Measurements from ENCODE around the gene TBPL2.

TBPL2 gene

DNA sequence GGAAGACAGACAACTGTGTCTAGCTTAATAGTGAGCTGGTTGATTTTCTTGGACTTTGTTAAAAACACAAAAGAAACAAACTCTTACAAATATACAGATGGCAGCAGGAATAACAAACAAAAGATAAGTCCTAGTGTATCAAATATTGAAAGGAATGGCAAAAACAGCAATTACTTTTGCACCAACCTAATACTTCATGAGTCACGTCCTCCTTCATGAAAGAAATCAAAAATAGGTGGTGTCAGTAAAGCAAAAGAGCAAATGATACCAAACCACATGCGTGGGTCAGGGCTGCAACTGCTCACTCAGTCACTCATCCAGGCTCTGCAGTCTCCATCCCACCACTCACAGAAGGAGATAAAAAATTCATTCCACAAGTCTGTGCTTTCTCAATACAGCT lies 40.6 kb downstream of the TBPL2 start:
- no peak overlapping the region for H3K27ac ChIP-seq (replicated peaks)
- DNase-seq (ENCODE audit: low read depth in 1 of 2, low spot score in 1 of 2), result no peak

GRCh38 chr14:55399183-55399582 lies 41.2 kb downstream of the TBPL2 start:
- no peak for TF ChIP-seq SPI1 (IDR thresholded peaks at IDR 0.05; ENCODE audit: borderline replicate concordance, low read depth)
- TF ChIP-seq, protein P1, sequence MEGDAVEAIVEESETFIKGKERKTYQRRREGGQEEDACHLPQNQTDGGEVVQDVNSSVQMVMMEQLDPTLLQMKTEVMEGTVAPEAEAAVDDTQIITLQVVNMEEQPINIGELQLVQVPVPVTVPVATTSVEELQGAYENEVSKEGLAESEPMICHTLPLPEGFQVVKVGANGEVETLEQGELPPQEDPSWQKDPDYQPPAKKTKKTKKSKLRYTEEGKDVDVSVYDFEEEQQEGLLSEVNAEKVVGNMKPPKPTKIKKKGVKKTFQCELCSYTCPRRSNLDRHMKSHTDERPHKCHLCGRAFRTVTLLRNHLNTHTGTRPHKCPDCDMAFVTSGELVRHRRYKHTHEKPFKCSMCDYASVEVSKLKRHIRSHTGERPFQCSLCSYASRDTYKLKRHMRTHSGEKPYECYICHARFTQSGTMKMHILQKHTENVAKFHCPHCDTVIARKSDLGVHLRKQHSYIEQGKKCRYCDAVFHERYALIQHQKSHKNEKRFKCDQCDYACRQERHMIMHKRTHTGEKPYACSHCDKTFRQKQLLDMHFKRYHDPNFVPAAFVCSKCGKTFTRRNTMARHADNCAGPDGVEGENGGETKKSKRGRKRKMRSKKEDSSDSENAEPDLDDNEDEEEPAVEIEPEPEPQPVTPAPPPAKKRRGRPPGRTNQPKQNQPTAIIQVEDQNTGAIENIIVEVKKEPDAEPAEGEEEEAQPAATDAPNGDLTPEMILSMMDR (IDR thresholded peaks at IDR 0.05; ENCODE audit: insufficient read depth, low read length), result no peak
- no peak for TF ChIP-seq GABPA (IDR thresholded peaks at IDR 0.05; ENCODE audit: low read depth)
- no peak for TF ChIP-seq REST (IDR thresholded peaks at IDR 0.05; ENCODE audit: insufficient replicate concordance, low read depth)
- no peak for TF ChIP-seq POLR2AphosphoS5 (IDR thresholded peaks at IDR 0.05; ENCODE audit: low read depth)
- Histone ChIP-seq H3K27me3 (ENCODE audit: insufficient read depth, poor library complexity, severe bottlenecking) (no peaks in the 10 kb centered on the region), H3K4me3 (replicated peaks; ENCODE audit: insufficient read depth, low read length) (no peak overlapping the region), H3K27ac (replicated peaks) (no peak overlapping the region)
- no peak for DNase-seq (ENCODE audit: low read depth in 1 of 2, low spot score in 1 of 2)

More for the DNA sequence above, 40.6 kb downstream of the TBPL2 start:
- Histone ChIP-seq H3K4me3 (replicated peaks; ENCODE audit: insufficient read depth, low read length) (no peak overlapping the region), H3K27me3 (ENCODE audit: insufficient read depth, poor library complexity, severe bottlenecking) (no peaks in the 10 kb centered on the region)
- TF ChIP-seq POLR2AphosphoS5 (IDR thresholded peaks at IDR 0.05; ENCODE audit: low read depth) (no peak), GABPA (IDR thresholded peaks at IDR 0.05; ENCODE audit: low read depth) (no peak), SPI1 (IDR thresholded peaks at IDR 0.05; ENCODE audit: borderline replicate concordance, low read depth) (no peak), REST (IDR thresholded peaks at IDR 0.05; ENCODE audit: insufficient replicate concordance, low read depth) (no peak)
- TF ChIP-seq, protein P1 (IDR thresholded peaks at IDR 0.05; ENCODE audit: insufficient read depth, low read length), result no peak

DNA sequence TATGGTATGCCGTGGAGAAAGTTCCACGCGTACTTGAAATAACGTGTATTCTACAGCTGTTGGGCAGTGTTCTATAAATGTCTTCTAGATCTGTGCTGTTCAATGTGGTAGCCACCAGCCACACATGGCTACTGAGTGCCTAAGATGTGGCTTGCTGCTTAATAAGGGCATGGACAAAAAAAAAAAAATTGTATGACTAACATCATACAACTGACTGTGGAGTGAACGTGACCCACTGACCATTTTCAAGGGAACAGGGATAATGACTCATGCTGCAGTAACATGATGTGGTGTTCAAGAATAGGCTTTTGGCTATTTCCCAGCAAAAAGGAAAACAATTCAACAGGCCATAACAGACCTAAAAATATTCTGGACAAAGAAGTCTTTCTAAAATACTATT lies 41.7 kb downstream of the TBPL2 start:
- no peak for DNase-seq (ENCODE audit: low read depth in 1 of 2, low spot score in 1 of 2)
- H3K27ac ChIP-seq (replicated peaks), result no peak overlapping the region
- no peak for TF ChIP-seq POLR2AphosphoS5 (IDR thresholded peaks at IDR 0.05; ENCODE audit: low read depth)
- TF ChIP-seq SPI1 (IDR thresholded peaks at IDR 0.05; ENCODE audit: borderline replicate concordance, low read depth), result no peak
- no peak for TF ChIP-seq REST (IDR thresholded peaks at IDR 0.05; ENCODE audit: insufficient replicate concordance, low read depth)
- TF ChIP-seq, protein P1 (IDR thresholded peaks at IDR 0.05; ENCODE audit: insufficient read depth, low read length), result no peak
- no peak for TF ChIP-seq GABPA (IDR thresholded peaks at IDR 0.05; ENCODE audit: low read depth)
- H3K4me3 ChIP-seq (replicated peaks; ENCODE audit: insufficient read depth, low read length), result no peak overlapping the region
- H3K27me3 ChIP-seq (ENCODE audit: insufficient read depth, poor library complexity, severe bottlenecking), result no peaks in the 10 kb centered on the region
